GM21737 (cell line): ENCODE data around the gene RANBP17.
"Not testable (repeated sequence)": the region's sequence is repeated elsewhere in the genome, so short reads cannot be mapped to it uniquely, and the experiment has no call there.

ENCODE experiments used
- ATAC-seq: cut with Tn5 transposase; IDR thresholded peaks from one replicate; pipeline ENCODE4 v1.9.1; 2021; ENCODE audit warnings: mild to moderate bottlenecking, moderate library complexity; ENCODE audit not compliant: unreplicated experiment

Gene RANBP17

DNA sequence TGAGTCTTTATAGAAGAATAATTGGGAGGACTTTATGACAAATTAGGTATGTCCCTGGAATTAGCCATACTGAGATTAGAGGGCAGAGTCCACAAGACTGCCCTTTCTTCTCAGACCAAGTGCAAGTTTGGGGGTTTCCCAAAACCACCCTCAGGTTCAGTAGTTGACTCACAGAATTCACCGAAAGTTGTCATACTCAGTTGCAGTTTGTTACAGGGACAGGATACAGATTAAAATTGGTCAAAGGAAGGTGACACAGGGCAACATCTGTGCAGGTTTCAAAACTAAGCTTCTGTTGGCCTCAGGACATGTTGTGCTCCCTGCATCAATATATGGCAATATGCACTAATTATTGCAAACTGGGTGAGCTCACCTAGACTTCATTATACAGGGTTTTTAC lies 3.8 kb downstream of the RANBP17 start:
- ATAC-seq, result no peak

DNA sequence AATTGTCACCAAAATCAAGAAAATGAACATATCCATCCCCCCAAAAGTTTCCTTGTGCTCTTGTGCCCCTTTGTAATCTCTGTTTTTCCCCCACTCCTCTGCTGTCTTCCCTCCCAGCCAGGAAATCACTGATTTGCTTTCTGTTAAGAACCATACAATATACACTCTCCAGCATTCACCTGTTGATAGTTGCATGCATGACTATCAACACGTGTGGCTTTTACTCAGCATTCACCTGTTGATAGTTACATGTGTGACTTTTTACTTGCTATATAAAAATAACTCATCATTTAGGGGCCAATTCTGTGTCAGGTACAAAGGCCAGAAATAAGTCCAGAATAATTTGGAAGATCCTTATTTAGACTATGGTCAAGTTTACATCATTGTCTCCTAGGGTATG lies 6.0 kb downstream of the RANBP17 start:
- no peak for ATAC-seq

DNA sequence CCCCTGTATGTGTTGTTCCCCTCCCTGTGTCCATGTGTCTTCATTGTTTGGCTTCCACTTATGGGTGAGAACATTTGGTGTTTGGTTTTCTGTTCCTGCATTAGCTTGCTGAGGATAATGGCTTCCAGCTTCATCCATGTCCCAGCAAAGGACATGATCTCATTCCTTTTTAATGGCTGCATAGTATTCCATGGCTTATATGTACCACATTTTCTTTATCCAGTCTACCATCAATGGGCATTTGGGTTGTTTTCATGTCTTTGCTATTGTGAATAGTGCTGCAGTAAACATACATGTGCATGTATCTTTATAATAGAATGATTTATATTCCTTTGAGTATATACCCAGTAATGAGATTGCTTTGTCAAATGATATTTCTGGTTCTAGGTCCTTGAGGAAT lies 8.6 kb downstream of the RANBP17 start:
- not testable (repeated sequence) for ATAC-seq

DNA sequence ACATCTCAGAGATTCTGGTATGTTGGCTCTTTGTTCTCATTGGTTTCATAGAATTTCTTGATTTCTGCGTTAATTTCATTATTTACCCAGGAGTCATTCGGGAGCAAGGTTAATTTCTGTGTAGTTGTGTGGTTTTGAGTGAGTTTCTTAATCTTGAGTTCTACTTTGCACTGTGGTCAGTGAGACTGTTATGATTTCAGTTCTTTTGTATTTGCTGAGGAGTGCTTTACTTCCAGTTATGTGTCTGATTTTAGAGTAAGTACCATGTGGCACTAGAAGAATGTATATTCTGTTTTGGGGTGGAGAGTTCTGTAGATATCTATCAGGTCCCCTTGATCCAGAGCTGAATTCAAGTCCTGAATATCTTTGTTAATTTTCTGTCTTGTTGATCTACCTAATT lies 12.2 kb downstream of the RANBP17 start:
- ATAC-seq, result no peak

DNA sequence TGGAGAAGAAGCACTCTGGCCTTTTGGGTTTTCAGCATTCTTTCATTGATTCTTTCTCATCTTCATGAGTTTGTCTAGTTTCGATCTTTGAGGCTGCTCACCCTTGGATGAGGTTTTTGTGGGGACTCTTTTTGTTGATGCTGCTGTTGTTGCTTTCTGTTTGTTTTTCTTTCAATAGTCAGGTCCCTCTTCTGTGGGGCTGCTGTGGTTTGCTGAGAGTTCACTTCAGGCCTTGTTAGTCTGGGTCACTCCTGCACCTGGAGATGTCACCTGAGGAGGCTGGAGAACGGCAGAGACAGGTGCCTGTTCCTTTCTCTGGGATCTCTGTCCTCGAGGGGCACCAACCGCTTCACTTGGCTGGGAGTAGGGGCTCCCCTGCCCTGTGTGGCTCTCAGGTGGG lies 14.0 kb downstream of the RANBP17 start:
- no peak for ATAC-seq

DNA sequence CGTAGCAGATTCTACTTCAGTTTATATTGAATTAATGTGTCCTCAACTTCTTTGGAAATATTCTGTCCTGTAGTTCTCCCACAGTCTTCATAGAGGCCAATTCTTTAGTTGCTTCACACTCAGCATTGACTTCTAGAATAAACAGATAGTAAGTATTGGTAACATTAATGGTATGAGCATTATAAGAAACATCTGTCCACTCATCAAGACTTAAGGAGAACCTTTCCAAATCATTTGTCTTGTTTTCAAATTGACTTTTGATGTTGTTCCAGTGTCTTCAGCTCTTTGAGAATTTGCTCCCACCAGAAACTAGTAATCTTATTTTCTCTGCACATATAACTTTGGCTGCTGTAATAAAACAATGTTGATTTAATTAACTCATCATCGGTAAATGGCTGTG lies 18.3 kb downstream of the RANBP17 start:
- no peak for ATAC-seq

DNA sequence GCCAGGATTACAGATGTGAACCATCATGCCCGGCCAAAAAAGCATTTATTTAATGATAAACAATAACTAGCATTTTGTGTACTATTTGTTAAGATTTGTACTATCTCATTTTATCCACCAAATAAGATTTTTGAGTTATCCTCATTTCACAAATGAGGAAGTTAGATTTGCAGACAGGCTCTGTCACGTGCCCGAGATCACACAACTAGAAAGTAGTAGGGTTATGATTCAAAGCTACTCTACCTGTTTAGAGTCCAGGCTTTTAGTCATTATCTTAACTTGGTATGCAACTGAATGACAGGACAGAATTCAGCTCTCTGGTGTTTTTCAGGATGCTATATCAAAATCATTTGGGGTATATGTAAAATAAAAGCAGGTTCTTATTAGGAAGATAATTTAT lies 20.5 kb downstream of the RANBP17 start:
- ATAC-seq, result no peak

DNA sequence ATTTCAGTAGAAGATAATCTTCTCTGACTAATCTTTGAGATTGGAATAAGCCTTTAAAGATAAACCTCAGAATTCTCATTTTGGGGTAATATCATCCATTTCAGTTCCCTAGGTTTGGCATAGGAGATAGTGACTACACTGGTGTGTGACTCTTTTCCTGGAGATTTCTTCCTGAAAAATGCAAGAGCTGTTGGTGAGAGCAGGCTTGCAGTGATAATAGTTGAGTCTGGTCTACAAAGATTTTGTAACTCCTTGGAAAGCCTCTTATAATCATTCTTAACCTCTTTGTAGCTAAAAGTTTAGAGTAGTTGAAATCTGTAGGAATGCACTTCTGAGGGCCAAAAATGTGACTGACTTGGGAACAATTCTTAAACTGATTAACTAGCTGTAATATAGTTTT lies 23.4 kb downstream of the RANBP17 start:
- no peak for ATAC-seq

DNA sequence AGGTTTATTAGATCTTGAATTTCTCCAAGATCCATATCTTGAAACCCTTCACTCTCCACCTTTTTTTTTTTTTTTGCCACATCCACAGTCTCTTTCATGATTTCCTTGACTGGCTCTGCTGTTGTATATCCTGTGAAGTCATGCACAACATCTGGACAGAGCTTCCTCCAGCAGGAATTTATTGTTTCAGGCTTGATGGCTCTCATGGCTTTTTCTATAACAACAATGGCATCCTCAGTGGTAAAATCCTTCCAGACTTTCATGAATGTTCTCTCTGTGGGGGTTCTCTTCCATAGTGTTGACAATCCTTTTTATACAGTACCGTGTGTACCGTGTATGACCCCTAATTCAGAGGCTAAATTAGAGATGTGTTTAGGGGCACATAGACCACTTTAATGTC lies 24.0 kb downstream of the RANBP17 start:
- ATAC-seq, result no peak

DNA sequence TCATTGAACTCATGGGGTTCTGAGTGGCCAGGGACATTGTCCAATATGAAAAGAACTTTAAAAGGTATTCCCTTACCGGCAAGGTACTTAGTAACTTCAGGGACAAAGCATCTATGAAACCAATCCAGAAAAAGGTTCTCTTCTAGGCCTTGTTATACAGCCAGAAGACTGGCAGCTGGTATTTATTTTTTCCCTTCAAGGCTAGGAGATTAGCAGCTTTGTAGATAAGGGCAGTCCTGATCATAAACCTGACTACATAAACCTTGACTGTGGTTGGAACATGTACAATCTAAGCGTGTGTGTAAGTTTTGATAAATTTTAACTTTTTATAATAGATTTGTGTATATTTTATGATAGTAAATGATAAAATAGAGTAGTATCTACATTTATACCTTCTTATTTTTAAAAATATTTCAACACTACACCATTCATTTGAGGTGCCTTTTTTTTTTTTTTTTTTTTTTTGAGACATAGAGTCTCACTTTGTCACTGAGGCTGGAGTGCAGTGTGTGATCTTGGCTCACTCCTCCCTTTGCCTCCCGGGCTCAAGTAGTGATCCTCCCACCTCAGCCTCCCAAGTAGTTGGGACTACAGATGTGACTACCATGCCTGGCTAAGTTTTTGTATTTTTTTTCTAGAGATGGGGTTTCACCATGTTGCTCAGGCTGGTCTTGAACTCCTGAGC lies 24.5 kb downstream of the RANBP17 start:
- ATAC-seq, result no peak

DNA sequence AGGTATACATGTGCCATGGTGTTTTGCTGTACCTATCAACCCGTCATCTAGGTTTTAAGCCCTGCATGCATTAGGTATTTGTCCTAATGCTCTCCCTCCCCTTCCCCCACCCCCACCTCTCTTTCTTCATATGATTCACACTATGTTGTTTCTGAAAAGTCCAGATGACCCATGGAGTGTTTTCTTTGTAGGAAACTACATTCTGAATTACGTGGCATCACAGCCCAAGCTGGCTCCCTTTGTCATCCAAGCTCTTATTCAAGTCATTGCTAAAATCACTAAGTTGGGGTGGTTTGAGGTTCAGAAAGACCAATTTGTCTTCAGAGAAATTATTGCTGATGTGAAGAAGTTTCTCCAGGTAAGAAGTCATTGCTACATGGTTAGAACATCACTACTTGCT lies 30.4 kb downstream of the RANBP17 start:
- ATAC-seq, result no peak

DNA sequence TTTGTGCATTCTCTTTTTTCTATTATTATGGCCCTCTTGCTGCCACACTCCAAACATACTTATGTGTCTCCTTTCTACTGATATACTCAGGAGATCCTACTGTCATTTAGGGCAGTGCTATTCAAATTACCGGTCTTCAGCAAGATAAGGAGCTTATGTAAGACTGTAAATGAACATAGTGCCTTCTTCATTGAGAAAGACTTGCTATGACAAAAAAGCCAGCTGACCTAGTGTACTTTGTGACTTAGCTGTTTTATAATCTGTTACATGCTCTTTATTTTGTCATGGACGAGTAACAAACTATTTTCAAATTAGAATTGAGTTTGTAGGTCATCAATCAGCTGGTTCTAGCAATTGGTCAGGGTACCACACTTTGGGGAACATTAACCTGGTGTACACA lies 32.8 kb downstream of the RANBP17 start:
- no peak for ATAC-seq

DNA sequence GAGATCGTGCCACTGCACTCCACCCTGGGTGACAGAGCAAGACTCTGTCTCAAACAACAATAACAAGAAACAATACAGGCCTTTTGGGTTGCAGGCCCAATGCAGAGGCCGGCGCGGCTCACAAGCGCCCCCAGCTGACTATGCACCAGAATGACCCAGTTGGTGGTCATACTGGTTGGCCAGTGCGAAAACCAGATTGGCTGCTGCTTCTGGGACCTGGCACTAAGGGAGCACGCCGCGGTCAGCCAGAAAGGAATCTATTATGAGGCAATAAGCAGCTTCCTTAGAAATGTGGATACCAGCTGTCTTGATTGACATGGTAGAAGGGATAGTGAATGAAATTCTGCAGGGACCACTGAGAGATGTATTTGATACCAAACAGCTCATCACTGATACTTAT lies 35.0 kb downstream of the RANBP17 start:
- no peak for ATAC-seq

DNA sequence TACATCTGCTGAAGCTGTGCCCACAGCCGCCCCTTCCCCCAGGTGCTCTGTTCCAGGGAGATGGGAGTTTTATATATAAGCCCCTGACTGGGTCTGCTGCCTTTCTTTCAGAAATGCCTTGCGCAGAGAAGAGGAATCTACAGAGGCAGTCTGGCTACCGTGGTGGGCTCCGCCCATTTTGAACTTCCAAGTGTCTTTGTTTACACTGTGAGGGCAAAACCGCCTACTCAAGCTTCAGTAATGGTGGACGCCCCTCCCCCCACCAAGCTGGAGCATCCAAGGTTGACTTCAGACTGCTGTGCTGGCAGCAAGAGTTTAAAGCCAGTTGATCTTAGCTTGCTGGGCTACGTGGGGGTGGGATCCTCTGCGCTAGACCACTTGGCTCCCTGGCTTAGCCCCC lies 41.3 kb downstream of the RANBP17 start:
- ATAC-seq, result no peak

DNA sequence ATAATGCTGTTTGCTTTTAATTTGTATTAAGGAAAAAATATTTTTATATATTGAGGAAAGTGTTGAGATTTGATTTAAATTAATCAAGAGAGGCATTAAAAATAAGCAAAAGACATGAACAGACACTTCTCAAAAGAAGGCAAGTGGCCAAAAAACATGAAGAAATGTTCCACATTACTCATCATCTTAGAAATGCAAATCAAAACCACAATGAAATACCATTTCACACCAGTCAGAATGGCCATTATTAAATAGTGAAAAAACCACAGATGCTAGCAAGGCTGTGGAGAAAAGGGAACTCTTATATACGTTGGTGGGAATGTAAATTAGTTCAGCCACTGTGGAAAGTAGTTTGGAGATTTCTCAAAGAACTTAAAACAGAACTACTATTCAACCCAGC lies 45.9 kb downstream of the RANBP17 start:
- no peak for ATAC-seq

DNA sequence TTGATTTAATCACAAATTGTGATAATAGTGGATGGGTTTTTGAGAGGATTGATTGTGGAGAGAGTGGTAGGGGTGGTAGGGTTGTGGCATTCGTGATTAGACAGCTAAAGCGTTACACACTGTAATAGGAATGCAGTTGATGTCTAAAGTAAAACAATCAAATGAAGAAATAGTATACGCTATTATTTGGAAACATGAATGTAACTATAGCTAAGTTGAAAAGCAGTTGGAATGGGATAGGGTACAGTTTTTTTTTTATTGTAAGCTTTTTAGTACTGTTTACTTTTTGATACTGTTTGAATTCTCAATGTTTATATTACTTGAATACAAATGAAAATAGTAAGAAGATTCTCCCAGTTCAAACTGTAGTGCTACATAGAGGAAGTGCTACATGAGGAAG lies 51.8 kb downstream of the RANBP17 start:
- ATAC-seq, result no peak

DNA sequence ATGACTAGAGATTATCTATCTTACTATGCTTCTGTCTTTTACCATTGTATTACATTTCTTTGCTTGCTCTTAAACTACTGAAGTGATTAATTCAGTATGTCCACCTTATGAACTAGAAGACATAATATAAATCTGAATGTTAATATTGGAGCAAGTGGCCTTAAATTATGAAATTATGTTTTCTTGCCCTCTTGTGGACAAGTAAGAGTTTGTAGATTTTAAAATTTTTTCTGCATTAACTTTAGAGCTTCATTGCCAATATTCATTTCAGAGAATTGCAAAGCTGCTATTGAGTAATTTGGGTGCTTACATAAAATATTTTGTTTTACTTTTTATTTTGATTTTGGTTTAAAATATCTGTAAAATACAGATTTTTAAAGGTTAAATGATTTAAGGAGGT lies 55.3 kb downstream of the RANBP17 start:
- ATAC-seq, result no peak

DNA sequence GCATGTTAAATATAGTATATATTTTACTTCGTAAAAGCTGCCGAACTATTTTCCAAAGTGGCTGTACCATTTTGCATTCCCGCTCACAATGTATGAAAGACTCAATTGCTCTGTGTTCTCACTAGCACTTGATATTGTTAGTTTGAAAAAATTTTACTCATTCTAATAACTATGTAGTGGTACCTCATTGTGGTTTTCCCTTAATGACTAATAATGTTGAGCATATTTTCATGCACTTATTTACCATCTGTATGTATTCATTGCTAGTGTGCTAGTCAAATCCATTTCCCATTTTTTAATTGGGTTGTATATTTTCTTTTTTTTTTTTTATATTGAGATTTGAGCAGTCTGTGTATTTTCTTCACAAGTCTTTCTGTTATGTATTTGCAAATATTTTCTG lies 58.4 kb downstream of the RANBP17 start:
- ATAC-seq, result no peak

DNA sequence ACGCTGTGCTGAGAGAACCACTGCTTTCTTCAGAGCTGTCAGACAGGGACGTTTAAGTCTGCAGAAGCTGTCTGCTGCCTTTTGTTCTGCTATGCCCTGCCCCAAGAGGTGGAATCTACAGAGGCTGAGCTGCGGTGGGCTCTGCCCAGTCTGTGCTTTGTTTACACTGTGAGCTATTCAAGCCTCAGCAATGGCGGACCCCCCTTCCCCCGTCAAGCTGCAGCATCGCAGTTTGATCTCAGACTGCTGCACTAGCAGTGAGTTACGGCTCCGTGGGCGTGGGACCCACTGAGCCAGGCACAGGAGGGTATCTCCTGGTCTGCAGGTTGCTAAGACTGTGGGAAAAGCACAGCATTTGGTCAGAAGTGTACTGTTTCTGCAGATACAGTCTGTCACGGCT lies 60.5 kb downstream of the RANBP17 start:
- not testable (repeated sequence) for ATAC-seq

DNA sequence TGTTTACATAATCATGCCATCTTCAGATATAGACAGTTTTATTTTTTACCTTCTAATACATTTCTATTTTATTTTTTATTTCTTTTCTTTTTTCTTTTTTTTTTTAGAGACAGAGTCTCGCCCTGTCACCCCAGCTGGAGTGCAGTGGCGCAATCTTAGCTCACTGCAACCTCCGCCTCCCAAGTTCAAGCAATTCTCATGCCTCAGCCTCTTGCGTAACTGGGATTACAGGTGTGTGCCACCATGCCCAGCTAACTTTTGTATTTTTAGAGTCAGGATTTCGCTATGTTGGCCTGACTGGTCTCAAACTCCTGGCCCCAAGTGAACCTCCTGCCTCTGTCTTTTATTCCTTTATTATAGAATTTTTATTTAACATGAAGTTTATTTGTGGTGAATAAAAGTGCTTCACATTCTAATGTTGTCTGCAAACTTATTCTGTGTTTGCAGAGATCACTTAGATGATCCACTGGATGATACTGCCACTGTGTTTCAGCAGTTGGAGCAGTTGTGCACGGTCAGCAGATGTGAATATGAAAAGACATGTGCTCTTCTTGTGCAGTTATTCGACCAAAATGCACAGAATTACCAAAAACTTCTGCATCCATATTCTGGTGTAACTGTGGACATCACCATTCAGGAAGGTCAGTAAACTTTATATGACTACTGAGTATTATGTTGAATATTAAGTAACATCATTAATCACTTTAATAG lies 62.2 kb downstream of the RANBP17 start:
- ATAC-seq, result no peak

DNA sequence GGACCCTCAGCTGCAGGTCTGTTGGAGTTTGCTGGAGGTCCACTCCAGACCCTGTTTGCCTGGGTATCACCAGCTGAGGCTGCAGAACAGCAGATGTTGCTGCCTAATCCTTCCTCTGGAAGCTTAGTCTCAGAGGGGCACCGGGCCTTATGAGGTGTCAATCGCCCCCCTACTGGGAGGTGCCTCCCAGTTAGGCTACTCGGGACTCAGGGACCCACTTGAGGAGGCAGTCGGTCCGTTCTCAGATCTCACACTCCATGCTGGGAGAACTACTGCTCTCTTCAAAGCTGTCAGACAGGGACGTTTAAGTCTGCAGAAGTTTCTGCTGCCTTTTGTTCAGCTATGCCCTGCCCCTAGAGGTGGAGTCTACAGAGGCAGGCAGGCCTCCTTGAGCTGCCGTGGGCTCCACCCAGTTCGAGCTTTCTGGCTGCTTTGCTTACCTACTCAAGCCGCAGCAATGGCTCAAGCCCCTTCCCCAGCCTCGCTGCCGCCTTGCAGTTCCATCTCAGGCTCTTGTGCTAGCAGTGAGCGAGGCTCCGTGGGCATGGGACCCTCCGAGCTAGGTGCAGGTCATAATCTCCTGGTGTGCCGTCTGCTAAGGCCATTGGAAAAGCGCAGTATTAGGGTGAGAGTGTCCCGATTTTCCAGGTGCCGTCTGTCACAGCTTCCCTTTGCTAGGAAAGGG lies 73.9 kb downstream of the RANBP17 start:
- ATAC-seq, result not testable (repeated sequence)

DNA sequence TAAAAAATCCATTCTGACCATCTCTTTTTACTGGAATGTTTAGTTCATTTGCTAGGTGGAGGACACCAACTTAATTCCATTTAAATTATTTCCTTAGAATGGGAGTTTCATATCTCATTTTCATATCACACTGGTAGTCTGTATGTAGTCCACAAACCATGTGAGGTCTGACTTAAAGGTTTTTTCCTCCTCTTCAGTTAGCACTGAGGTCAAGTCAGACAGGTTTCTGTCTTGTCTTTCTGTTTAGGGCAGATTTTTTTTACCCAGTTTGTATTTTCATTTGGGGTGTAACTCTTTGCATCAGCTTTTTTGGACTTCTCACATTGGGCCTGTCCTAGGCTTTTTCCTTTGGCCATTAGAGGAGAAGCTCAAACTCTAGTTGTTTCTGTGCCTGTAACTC lies 75.3 kb downstream of the RANBP17 start:
- no peak for ATAC-seq
